ENCODE data around the gene HLA-DPA1.

HLA-DPA1 gene

DNA sequence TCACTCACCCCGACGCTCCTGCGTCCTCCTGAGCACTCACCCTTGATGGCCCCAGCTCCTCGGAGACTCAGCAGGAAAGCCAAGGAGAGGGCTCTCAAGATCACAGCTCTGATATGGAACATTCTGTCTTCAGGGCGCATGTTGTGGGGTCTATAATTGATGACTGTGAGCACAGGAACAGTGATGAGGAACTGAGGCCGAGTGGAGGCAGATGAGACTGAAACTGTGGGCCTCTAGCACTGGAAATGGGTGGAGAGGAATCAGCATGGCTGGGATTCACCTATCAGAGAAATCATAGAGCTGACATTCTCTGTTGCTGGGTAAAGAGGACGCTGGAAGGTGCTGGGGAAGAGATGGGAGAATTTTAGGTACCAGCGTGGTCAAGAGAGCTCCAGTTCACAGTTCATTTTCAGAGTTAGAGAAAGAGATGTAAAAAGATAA, at the start of gene HLA-DPA1:
Gene HLA-DPA1, minus strand, starts transcription at position 219 of the 441 bp plus-strand sequence.
- Mint-ChIP-seq H3K4me3 (peak within 1 kb of the TSS; percentile 89), H3K36me3 (ENCODE audit: low read depth) (peaks cover 15% of the 10 kb centered on the region), H3K27me3 (ENCODE audit: low read depth) (peaks cover 9% of the 10 kb centered on the region), H3K4me1 (ENCODE audit: low read depth) (peaks cover 51% of the 10 kb centered on the region), H3K27ac (peak within 1 kb of the TSS; percentile 82), H3K9me3 (no peaks in the 10 kb centered on the region)

DNA sequence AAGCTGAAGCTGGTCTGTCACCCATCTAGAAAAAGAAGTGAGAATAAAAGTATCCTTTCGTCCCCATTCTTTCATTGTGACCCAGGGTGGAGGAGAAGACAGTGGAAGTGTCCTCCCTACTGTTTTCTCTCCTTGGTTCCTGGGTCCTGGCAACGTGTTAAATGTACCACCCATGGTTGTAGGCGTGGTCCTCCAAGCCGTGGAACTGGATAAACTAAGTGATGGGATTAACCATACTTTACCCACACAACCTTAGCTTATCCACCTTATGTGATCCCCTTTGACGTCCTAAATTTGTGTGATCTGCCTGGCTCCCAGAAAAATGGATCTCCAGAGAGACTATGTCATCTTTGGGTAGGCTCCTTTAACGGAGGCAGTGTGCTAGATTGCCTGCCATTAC, 49.7 kb upstream of the HLA-DPA1 start:
- no peak overlapping the region for H3K27ac Mint-ChIP-seq
- peaks cover 6% of the 10 kb centered on the region for H3K9me3 Mint-ChIP-seq
- H3K36me3 Mint-ChIP-seq (ENCODE audit: low read depth) = no peaks in the 10 kb centered on the region
- H3K27me3 Mint-ChIP-seq (ENCODE audit: low read depth) = peaks cover 33% of the 10 kb centered on the region
- H3K4me1 Mint-ChIP-seq (ENCODE audit: low read depth) = peaks cover 7% of the 10 kb centered on the region
- H3K4me3 Mint-ChIP-seq = no peak overlapping the region

DNA sequence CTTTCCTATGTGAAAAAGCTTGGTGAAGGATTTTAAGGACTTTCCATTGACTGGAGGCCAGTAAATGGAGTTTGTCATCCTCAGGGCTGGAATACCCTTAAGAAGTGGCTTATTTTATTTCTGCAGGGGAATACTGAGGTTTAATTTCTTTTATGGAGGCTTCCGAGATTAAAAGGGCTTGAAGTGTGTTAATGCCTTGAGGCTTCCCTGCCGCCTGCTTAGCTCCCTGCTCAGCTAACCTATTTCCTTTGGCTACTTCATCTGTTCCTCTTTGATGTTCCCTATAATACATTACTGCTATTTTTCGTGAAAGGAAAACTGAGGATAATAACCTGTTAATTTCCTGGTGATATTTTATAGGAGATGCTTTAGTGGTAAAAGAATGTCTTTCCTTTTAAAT, 46.6 kb upstream of the HLA-DPA1 start:
- Mint-ChIP-seq H3K4me3 (no peak overlapping the region), H3K4me1 (ENCODE audit: low read depth) (peaks cover 11% of the 10 kb centered on the region), H3K27ac (no peak overlapping the region), H3K27me3 (ENCODE audit: low read depth) (peaks cover 64% of the 10 kb centered on the region), H3K36me3 (ENCODE audit: low read depth) (no peaks in the 10 kb centered on the region), H3K9me3 (peaks cover 6% of the 10 kb centered on the region)

DNA sequence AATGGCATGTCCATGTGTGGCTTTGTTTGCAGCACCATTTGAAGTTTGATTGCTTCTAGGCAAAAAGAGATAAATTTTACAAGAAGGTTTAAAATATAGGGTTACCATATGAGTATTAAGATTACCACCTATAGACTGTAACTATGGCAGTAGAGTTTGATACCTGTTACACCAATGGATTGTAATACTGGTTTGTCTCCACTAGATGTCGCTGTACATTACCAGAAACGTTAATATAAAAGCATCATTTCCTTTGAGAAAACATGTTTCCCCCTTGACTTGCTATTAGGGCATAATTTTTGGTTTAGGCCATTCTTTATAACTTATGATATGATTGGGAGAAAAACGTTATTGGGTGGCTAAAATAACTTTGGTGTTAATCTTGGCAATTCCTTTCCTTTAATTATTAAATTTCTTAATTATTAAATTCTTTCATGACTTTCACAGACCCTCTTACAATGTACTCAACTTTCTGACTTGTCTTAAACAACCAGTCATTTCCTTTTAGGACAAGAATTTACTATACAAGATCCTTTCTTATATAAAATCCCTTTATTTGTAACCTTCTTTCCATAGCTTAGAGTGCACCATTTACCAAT, 45.2 kb upstream of the HLA-DPA1 start:
- Mint-ChIP-seq H3K36me3 (ENCODE audit: low read depth) (no peaks in the 10 kb centered on the region), H3K27me3 (ENCODE audit: low read depth) (peaks cover 74% of the 10 kb centered on the region), H3K4me1 (ENCODE audit: low read depth) (peaks cover 11% of the 10 kb centered on the region), H3K4me3 (no peak overlapping the region), H3K27ac (no peak overlapping the region), H3K9me3 (peaks cover 2% of the 10 kb centered on the region)

- Mint-ChIP-seq H3K36me3 (ENCODE audit: low read depth) (no peaks in the 10 kb centered on the region), H3K9me3 (no peaks in the 10 kb centered on the region), H3K4me1 (ENCODE audit: low read depth) (peaks cover 11% of the 10 kb centered on the region), H3K27ac (no peak overlapping the region), H3K27me3 (ENCODE audit: low read depth) (peaks cover 82% of the 10 kb centered on the region), H3K4me3 (no peak overlapping the region)
These were observed 44.4 kb upstream of the HLA-DPA1 start for GRCh38 chr6:33117811-33118277.

GRCh38 chr6:33116841-33117711, 43.6 kb upstream of the HLA-DPA1 start:
- H3K27ac Mint-ChIP-seq = no peak overlapping the region
- peaks cover 90% of the 10 kb centered on the region for H3K27me3 Mint-ChIP-seq (ENCODE audit: low read depth)
- no peak overlapping the region for H3K4me3 Mint-ChIP-seq
- H3K4me1 Mint-ChIP-seq (ENCODE audit: low read depth) = peaks cover 11% of the 10 kb centered on the region
- no peaks in the 10 kb centered on the region for H3K36me3 Mint-ChIP-seq (ENCODE audit: low read depth)
- H3K9me3 Mint-ChIP-seq = no peaks in the 10 kb centered on the region

- Mint-ChIP-seq H3K4me1 (ENCODE audit: low read depth) (peaks cover 11% of the 10 kb centered on the region), H3K4me3 (no peak overlapping the region), H3K27me3 (ENCODE audit: low read depth) (peaks cover 85% of the 10 kb centered on the region), H3K27ac (no peak overlapping the region), H3K9me3 (no peaks in the 10 kb centered on the region), H3K36me3 (ENCODE audit: low read depth) (no peaks in the 10 kb centered on the region)
These were observed 43.0 kb upstream of the HLA-DPA1 start for GRCh38 chr6:33116417-33116816.

- no peak overlapping the region for H3K4me3 Mint-ChIP-seq
- H3K36me3 Mint-ChIP-seq (ENCODE audit: low read depth) = no peaks in the 10 kb centered on the region
- peaks cover 87% of the 10 kb centered on the region for H3K27me3 Mint-ChIP-seq (ENCODE audit: low read depth)
- peaks cover 11% of the 10 kb centered on the region for H3K4me1 Mint-ChIP-seq (ENCODE audit: low read depth)
- H3K9me3 Mint-ChIP-seq = no peaks in the 10 kb centered on the region
- H3K27ac Mint-ChIP-seq = no peak overlapping the region
These were observed 41.0 kb upstream of the HLA-DPA1 start for GRCh38 chr6:33114406-33114805.

DNA sequence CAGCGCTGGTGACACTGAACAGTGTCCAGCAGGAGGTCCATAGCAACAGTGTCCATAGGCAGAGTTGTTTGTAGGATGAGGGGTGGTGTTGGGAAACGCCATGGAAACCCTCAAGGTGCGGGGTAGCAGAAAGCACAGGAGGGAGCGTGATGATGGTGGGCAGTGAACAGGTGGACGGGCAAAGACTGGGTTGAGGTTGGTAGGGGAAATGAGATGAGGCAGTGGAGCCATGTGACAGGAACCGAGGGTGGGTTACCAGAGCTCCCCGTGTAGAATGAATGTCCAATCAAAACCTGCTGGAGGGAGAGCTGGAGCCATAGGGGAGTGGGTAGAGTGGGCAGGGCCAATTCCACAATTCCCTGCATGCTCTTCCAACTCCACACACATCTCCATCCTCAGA, 40.3 kb upstream of the HLA-DPA1 start:
- Mint-ChIP-seq H3K27me3 (ENCODE audit: low read depth) (peaks cover 87% of the 10 kb centered on the region), H3K36me3 (ENCODE audit: low read depth) (no peaks in the 10 kb centered on the region), H3K9me3 (no peaks in the 10 kb centered on the region), H3K4me1 (ENCODE audit: low read depth) (peaks cover 11% of the 10 kb centered on the region), H3K27ac (no peak overlapping the region), H3K4me3 (no peak overlapping the region)

DNA sequence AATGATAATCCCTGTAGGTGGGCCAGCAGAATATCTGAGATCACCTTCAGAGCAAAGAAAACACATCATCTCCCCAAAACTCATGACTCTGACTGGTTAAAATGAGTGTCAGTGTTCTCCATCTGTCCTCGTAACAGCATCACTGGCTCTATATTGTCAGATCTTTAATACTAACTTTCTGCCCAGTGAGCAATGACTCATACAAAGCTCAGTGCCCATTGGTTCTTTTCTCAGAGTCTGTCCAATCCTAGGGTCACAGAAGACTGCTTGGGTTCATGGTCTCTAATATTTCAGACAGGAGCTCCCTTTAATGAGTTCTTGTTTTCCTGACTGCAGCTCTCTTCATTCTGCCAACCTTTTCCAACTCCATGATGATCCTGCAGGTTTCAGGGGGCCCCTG, 38.7 kb upstream of the HLA-DPA1 start:
- H3K36me3 Mint-ChIP-seq (ENCODE audit: low read depth) = no peaks in the 10 kb centered on the region
- no peak overlapping the region for H3K27ac Mint-ChIP-seq
- no peaks in the 10 kb centered on the region for H3K9me3 Mint-ChIP-seq
- H3K27me3 Mint-ChIP-seq (ENCODE audit: low read depth) = peaks cover 84% of the 10 kb centered on the region
- peaks cover 5% of the 10 kb centered on the region for H3K4me1 Mint-ChIP-seq (ENCODE audit: low read depth)
- no peak overlapping the region for H3K4me3 Mint-ChIP-seq

DNA sequence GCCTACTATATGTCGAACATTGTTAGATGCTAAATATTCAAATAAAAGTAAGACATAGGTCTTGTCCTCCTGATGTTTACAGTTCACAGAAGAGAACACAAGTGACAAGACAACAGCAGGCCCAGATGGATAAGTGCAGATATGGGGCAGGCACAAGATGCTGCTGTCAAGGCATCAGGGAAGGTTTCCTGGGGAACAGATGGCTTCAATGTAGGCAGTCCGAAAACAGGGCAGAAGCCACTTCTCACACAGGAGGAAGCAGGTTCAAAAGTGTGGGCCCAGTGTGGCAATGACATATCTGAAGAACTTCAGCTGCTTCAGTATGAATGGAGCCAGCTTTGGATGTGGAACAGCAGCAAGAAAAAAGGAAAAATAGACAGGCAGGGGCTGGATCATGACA, 34.9 kb upstream of the HLA-DPA1 start:
- no peaks in the 10 kb centered on the region for H3K36me3 Mint-ChIP-seq (ENCODE audit: low read depth)
- H3K9me3 Mint-ChIP-seq = no peaks in the 10 kb centered on the region
- H3K4me1 Mint-ChIP-seq (ENCODE audit: low read depth) = no peaks in the 10 kb centered on the region
- peaks cover 70% of the 10 kb centered on the region for H3K27me3 Mint-ChIP-seq (ENCODE audit: low read depth)
- H3K27ac Mint-ChIP-seq = no peak overlapping the region
- no peak overlapping the region for H3K4me3 Mint-ChIP-seq

- no peaks in the 10 kb centered on the region for H3K4me1 Mint-ChIP-seq (ENCODE audit: low read depth)
- peaks cover 63% of the 10 kb centered on the region for H3K27me3 Mint-ChIP-seq (ENCODE audit: low read depth)
- H3K27ac Mint-ChIP-seq = no peak overlapping the region
- no peaks in the 10 kb centered on the region for H3K36me3 Mint-ChIP-seq (ENCODE audit: low read depth)
- H3K9me3 Mint-ChIP-seq = no peaks in the 10 kb centered on the region
- no peak overlapping the region for H3K4me3 Mint-ChIP-seq
These were observed 34.2 kb upstream of the HLA-DPA1 start for GRCh38 chr6:33107641-33108040.

DNA sequence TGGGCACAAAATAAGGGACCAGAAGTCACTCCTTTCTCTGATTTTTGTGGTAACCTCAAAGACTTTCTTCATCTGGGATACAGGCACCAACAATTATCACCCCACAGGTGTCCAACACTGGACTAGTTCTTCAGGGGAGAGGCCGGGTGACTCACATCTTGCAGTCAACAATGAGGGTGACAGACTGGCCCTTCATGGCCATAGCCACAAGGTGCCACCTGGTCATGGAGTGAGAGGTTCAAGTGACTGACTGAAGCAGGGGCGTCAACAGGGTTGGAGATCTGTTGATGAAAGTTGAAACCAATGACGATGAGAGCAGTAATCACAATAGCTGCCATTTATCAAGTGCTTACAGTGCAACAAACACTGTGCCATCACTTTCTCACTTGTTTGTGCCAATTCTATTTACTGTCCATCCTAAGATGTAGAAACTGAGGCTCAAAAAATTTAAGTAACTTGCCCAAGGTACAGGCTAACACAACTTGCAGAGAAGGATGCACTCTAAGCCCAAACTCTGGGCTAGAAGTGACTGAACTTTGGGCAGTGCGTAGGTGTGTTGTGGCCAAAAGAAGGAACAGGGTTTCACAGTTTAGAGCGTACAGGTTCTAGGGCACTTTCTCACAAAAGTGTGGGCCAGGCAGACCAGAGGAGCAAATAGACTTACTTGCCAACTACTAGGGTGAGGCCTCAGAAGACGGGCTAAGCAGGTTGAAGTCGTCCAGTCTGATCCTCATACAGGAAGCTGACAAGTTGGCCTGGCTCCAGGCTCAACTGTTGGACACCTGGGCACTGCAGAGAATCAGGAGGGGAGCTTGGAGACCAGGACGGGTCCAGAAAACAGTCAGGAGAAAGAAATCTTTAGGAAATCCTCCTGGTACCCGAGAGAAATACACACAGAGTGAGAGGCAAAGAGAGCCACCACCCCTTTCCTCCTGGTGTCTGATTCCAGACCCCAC, 32.7 kb upstream of the HLA-DPA1 start:
- H3K36me3 Mint-ChIP-seq (ENCODE audit: low read depth) = no peaks in the 10 kb centered on the region
- H3K9me3 Mint-ChIP-seq = peaks cover 13% of the 10 kb centered on the region
- no peaks in the 10 kb centered on the region for H3K4me1 Mint-ChIP-seq (ENCODE audit: low read depth)
- peaks cover 66% of the 10 kb centered on the region for H3K27me3 Mint-ChIP-seq (ENCODE audit: low read depth)
- no peak overlapping the region for H3K27ac Mint-ChIP-seq
- H3K4me3 Mint-ChIP-seq = no peak overlapping the region

DNA sequence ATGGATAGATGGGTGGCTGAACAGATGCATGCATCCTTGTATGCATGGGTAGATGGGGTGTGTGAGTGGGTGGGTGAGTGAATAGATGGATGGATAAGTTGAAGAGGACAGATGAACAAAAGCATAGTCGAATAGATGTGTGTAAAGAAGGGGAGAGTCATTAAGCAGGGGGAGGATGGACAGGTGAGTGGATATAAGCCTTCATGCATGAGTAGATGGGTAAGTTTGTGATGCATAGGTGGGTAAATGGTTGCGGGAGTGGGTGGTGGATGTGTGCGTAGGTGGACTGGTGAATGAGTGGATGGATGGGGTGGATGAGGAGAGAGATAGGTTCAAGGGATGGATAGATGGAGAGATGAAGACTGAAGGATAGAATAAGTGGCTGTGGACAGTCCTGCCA, 31.9 kb upstream of the HLA-DPA1 start:
- Mint-ChIP-seq H3K9me3 (peaks cover 21% of the 10 kb centered on the region), H3K36me3 (ENCODE audit: low read depth) (no peaks in the 10 kb centered on the region), H3K27ac (no peak overlapping the region), H3K4me3 (no peak overlapping the region), H3K27me3 (ENCODE audit: low read depth) (peaks cover 63% of the 10 kb centered on the region), H3K4me1 (ENCODE audit: low read depth) (no peaks in the 10 kb centered on the region)

Measured in T-helper 1 cell treated with Interleukin-12 subunit alpha and Interleukin-12 subunit beta and Interleukin-4 antibody, amounts not matched to agents 30 μg/mL and 1 μg/mL, for 36 hours (primary cell).